ENCODE data around the gene KRR1. TPM values are rescaled to one million over a fixed set of nuclear protein-coding genes. Genes with fewer than 3 reads are reported as not detected.

Gene KRR1
- total RNA-seq, 1 donor from 2014 or later: 59.4 TPM

GRCh38 chr12:75481774-75482173, 29.6 kb downstream of the KRR1 start:
- Mint-ChIP-seq H3K36me3 (ENCODE audit: low read depth) (no peaks in the 10 kb centered on the region), H3K27me3 (ENCODE audit: low read depth) (no peaks in the 10 kb centered on the region), H3K4me1 (peaks cover 18% of the 10 kb centered on the region), H3K27ac (ENCODE audit: unreplicated experiment) (no peak overlapping the region), H3K4me3 (no peak overlapping the region), H3K9me3 (no peaks in the 10 kb centered on the region)
- DNase-seq (ENCODE audit: low read depth, low spot score): no peak
- no peak for TF ChIP-seq CTCF (conservative IDR thresholded peaks at IDR 0.05)

GRCh38 chr12:75481013-75481705, 30.2 kb downstream of the KRR1 start:
- peak overlapping the region; percentile 21 for H3K4me3 Mint-ChIP-seq
- H3K36me3 Mint-ChIP-seq (ENCODE audit: low read depth): no peaks in the 10 kb centered on the region
- TF ChIP-seq CTCF (conservative IDR thresholded peaks at IDR 0.05): no peak
- no peaks in the 10 kb centered on the region for H3K9me3 Mint-ChIP-seq
- H3K27me3 Mint-ChIP-seq (ENCODE audit: low read depth): no peaks in the 10 kb centered on the region
- DNase-seq (ENCODE audit: low read depth, low spot score): no peak
- peaks cover 18% of the 10 kb centered on the region for H3K4me1 Mint-ChIP-seq
- peak overlapping the region; percentile 8 for H3K27ac Mint-ChIP-seq (ENCODE audit: unreplicated experiment)

- Mint-ChIP-seq H3K4me1 (peaks cover 18% of the 10 kb centered on the region), H3K36me3 (ENCODE audit: low read depth) (no peaks in the 10 kb centered on the region), H3K27me3 (ENCODE audit: low read depth) (no peaks in the 10 kb centered on the region), H3K9me3 (no peaks in the 10 kb centered on the region), H3K27ac (ENCODE audit: unreplicated experiment) (peak within 1 kb of the TSS; percentile 31), H3K4me3 (peak within 1 kb of the TSS; percentile 21)
- DNase-seq (ENCODE audit: low read depth, low spot score): peak; percentile 8
- no peak for TF ChIP-seq CTCF (conservative IDR thresholded peaks at IDR 0.05)
Observed at GRCh38 chr12:75480469-75480949, 30.9 kb downstream of the KRR1 start, which contains the start of gene GLIPR1. GLIPR1 (plus strand) TSS chr12:75480755; CDS start chr12:75480881, 126 bp downstream.

- Mint-ChIP-seq H3K36me3 (ENCODE audit: low read depth) (no peaks in the 10 kb centered on the region), H3K27me3 (ENCODE audit: low read depth) (no peaks in the 10 kb centered on the region), H3K9me3 (no peaks in the 10 kb centered on the region), H3K27ac (ENCODE audit: unreplicated experiment) (peak overlapping the region; percentile 31), H3K4me3 (no peak overlapping the region), H3K4me1 (peaks cover 18% of the 10 kb centered on the region)
- no peak for TF ChIP-seq CTCF (conservative IDR thresholded peaks at IDR 0.05)
- no peak for DNase-seq (ENCODE audit: low read depth, low spot score)
Observed at GRCh38 chr12:75479963-75480461, 31.4 kb downstream of the KRR1 start.

GRCh38 chr12:75478116-75478794, 33.2 kb downstream of the KRR1 start:
- TF ChIP-seq CTCF (conservative IDR thresholded peaks at IDR 0.05): no peak
- no peaks in the 10 kb centered on the region for H3K9me3 Mint-ChIP-seq
- no peaks in the 10 kb centered on the region for H3K27me3 Mint-ChIP-seq (ENCODE audit: low read depth)
- H3K27ac Mint-ChIP-seq (ENCODE audit: unreplicated experiment): no peak overlapping the region
- H3K36me3 Mint-ChIP-seq (ENCODE audit: low read depth): no peaks in the 10 kb centered on the region
- peaks cover 18% of the 10 kb centered on the region for H3K4me1 Mint-ChIP-seq
- H3K4me3 Mint-ChIP-seq: no peak overlapping the region
- no peak for DNase-seq (ENCODE audit: low read depth, low spot score)

All from neural crest cell (in vitro differentiated cells).